IPS DF 4.7 (cell line): ENCODE measurements around the gene PCSK6.

ENCODE experiments used
- DNase-seq: peaks from one replicate; pipeline ENCODE4 v3.0.0-alpha.2; 2013; ENCODE audit warnings: low spot score; ENCODE audit errors: extremely low read depth

The PCSK6 gene

GRCh38 chr15:101499863-101500713, 10.6 kb upstream of the PCSK6 start:
- no peak for DNase-seq

- DNase-seq: no peak
Observed at GRCh38 chr15:101498717-101499480, 9.4 kb upstream of the PCSK6 start.

- DNase-seq: no peak
Observed at GRCh38 chr15:101498076-101498716, 8.7 kb upstream of the PCSK6 start.

GRCh38 chr15:101497484-101498034, 8.1 kb upstream of the PCSK6 start:
- no peak for DNase-seq

- DNase-seq: no peak
Observed at GRCh38 chr15:101497017-101497416, 7.5 kb upstream of the PCSK6 start.

- no peak for DNase-seq
Observed at GRCh38 chr15:101496198-101496986, 6.9 kb upstream of the PCSK6 start.

- DNase-seq: no peak
Observed at GRCh38 chr15:101495334-101496197, 6.1 kb upstream of the PCSK6 start.

GRCh38 chr15:101494251-101494796, 4.8 kb upstream of the PCSK6 start:
- no peak for DNase-seq

- no peak for DNase-seq
Observed at GRCh38 chr15:101492766-101493692, 3.5 kb upstream of the PCSK6 start.

GRCh38 chr15:101491734-101492640, 2.5 kb upstream of the PCSK6 start:
- no peak for DNase-seq

GRCh38 chr15:101490922-101491733, 1.6 kb upstream of the PCSK6 start:
- no peak for DNase-seq

- DNase-seq: no peak
Observed at GRCh38 chr15:101490408-101490891, 943 bp upstream of the PCSK6 start.

GRCh38 chr15:101489237-101489598, 289 bp downstream of the PCSK6 start:
- DNase-seq: no peak

GRCh38 chr15:101488300-101489164, 975 bp downstream of the PCSK6 start:
- DNase-seq: no peak

GRCh38 chr15:101486696-101487459, 2.6 kb downstream of the PCSK6 start:
- DNase-seq: no peak
